ENCODE results near the gene APH1B.
"Not testable (repeated sequence)": the region's sequence is repeated elsewhere in the genome, so short reads cannot be mapped to it uniquely, and the experiment has no call there.

APH1B gene

DNA sequence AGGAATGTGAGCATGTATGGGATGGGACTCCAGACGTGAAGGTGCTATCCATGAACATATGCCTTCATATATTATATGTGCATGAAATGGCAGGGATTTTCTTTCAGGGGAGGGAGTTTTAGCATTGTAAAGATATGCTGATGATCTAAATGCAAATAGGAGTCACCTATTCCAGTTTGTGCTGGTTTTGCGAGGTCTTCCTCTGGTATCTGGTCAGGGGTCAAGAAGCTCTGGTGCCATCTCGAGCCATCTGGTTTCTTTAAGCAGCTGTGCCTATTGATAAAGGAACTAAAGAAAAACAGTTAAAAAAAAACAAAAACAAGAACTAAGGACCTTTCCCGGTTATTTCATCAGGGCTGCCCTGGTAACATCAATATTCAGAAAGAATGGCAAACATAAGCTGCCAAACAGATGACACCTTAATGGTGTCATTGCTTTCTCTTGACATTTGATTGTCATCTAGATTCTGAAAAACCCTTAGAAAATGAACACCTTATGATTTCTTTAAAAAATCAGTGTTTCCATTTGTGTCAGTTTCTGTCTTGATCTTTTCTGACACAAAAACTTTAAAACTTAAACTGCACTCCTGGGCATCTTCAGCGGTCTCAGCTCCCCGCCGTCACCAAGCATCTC lies 22.7 kb downstream of the APH1B start:
- no peak for DNase-seq

DNA sequence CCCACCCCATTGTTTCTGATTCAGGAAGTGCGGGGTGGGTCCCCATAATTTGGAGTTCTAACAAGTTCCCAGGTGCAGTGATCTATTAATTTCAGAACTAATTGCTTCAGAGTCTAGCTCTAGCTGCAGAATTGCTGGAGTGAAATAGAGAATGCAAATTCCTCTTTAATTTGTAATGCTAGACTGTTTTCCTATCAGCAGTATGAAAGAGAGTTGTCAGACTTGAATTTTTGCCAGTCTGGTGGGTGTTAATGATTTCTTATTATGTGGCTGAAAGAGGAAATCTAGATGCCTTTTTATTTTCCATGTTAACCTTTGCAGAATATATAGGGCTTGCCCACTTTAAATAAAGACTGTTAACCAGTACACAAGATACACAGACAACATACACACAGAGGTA lies 23.7 kb downstream of the APH1B start:
- no peak for DNase-seq

- DNase-seq, result no peak
These were observed 27.9 kb downstream of the APH1B start for GRCh38 chr15:63305260-63305659.

- no peak for DNase-seq
These were observed 29.2 kb downstream of the APH1B start for GRCh38 chr15:63306492-63307073.

GRCh38 chr15:63308491-63308890 lies 31.1 kb downstream of the APH1B start:
- DNase-seq, result no peak

GRCh38 chr15:63308947-63309346 lies 31.5 kb downstream of the APH1B start:
- no peak for DNase-seq

DNA sequence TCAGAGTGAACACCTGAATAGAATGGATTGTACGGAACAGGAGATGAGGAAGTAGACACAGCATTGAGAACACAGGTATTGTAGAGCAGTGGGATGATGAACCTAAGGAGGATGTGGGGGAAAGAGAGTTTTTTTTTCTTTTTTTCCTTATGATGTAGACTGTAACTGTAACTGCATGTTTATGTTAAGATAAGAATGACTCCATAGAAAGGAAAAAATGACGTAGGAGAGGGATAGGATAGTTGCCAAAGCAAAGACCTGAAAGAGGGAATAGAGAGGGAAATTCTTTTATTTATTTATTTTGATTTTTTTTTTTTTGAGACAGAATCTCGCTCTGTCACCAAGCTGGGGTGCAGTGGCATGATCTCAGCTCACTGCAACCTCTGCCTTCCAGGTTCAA lies 33.2 kb downstream of the APH1B start:
- DNase-seq, result no peak

GRCh38 chr15:63312286-63312685 lies 34.9 kb downstream of the APH1B start:
- no peak for DNase-seq

GRCh38 chr15:63313825-63314224 lies 36.4 kb downstream of the APH1B start:
- no peak for DNase-seq

GRCh38 chr15:63314409-63314808 lies 37.0 kb downstream of the APH1B start:
- DNase-seq, result no peak

- no peak for DNase-seq
These were observed 40.9 kb downstream of the APH1B start for GRCh38 chr15:63318344-63318743.

- no peak for DNase-seq
These were observed 41.7 kb downstream of the APH1B start for GRCh38 chr15:63319065-63319464.

DNA sequence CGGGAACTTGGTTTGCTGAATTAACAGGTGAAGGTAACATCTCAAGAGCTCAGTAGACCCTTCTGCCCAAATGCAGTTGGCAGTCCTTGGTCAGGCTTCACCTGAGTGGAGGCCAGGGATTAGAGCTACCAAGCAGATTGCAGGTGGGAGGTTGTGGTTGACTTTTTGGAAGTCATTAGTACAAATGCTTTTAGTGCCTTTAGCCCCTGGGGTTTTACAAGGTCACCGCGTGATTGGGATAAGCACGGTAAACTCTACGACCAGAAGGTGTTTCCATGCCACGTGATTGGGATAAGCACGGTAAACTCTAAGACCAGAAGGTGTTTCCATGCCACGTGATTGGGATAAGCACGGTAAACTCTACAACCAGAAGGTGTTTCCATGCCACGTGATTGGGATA lies 43.0 kb downstream of the APH1B start:
- not testable (repeated sequence) for DNase-seq

DNA sequence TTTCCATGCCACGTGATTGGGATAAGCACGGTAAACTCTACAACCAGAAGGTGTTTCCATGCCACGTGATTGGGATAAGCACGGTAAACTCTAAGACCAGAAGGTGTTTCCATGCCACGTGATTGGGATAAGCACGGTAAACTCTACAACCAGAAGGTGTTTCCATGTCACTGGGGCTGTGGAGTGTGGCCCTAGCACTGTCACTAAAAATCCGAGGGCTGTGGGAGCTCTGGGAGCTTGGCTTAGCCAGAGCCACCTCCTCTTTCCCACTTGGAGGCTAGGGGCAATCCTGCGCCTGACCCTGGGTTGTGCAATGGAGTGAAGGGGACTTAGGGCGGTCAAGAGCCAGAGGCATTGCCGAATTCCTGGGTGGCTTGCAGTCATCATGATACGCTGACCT lies 43.6 kb downstream of the APH1B start:
- not testable (repeated sequence) for DNase-seq

GRCh38 chr15:63321462-63321861 lies 44.1 kb downstream of the APH1B start:
- DNase-seq, result no peak

GRCh38 chr15:63322541-63322940 lies 45.1 kb downstream of the APH1B start:
- DNase-seq, result no peak

- DNase-seq, result no peak
These were observed 46.6 kb downstream of the APH1B start for GRCh38 chr15:63323798-63324563.

DNA sequence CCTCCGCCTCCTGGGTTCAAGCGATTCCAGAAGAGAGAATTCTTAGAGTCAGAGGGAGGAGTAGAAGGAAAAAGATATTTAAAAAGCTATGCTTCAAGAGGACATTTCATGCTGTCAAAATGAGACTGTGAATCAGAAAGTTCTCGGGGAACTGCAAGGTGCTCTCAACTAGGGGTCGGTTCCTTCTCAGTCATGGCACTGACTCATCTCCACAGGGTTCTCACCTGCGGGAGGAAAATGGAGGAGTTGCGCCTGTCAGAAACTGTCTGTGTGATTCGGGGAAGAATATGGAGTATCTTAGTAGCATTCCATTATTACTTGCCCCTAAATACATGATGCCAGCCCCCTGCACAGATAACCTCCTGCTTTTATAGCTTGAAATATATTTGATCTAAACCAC lies 47.4 kb downstream of the APH1B start:
- no peak for DNase-seq

DNA sequence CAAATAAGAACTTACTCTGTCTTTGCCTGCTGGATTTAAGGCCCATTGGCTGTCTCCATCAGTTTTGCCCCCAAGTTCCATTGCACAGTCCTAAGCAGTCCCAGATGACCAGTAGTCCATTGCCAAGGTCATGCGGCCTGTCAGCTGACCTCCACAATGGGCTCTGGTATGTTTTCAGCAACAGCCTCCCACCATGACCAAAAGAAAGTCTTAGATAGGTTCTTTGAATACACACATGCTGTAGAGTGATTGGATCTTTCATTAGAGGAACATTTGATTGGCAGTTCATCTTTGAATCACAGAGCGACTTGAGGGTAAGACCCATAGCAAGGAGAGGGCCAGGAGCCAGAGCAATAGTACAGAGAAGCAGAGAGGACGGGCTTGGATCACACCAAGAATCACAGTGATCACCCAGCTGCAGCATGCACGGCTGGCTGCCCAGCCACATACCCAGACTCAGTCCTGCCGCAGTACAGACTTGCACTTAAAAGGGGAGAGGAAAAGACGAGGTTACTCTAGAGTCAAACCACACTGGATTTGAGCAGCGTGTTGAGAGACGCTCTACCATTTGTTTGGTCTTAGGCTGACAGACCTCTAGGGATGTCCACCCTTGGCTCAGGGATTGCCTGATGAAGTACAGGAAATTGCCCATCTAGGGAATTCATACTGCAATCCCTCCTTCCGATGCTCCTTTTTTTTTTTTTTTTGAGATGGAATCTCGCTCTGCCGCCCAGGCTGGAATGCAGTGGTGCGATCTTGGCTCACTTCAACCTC lies 50.4 kb downstream of the APH1B start:
- no peak for DNase-seq

DNA sequence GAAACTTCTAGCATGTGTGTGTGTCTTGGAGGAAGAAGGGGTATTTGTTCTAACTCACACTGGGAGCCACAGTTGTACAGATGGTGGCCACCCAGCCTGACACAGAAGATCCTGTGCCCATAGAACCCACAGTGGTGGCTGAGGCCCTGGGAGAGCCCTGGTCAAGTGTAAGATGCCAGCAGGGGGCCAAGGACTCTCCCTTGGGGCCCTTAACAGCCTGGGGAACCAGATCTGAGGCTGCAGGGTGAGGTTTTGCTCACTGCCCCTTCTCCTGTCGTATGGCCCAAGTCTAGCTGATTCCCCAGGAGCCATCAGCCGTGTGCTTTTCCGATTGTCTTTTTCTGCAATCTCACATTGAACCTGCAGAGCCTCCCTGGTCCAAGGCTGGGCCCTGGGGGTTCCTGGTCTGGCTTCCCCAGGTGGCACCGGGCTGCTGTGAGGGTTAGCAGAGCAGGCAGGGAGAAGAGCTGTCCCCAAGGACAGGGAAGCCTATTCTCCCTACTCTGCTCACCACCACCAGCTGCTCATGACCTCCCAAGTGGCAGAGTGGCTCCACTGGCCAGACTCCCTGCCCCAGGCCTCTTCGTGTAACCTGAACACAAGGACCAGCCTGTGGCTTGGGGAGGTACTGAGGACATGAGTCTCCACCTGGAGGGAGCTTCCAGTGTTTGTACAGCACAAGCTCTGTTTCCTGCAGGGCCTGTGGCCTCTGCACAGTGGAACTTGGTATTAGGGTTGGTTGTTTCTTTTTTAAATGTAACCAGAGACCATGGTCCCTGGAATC lies 52.4 kb downstream of the APH1B start:
- no peak for DNase-seq

- DNase-seq, result no peak
These were observed 53.5 kb downstream of the APH1B start for GRCh38 chr15:63330926-63331325.

- no peak for DNase-seq
These were observed 54.1 kb downstream of the APH1B start for GRCh38 chr15:63331456-63331855.

Measured in GOT3 (cell line).